ES-I3 (cell line): ENCODE measurements around the gene ZSCAN18.

ENCODE experiments used
- H3K36me3 ChIP-seq: 2 replicates; pipeline ENCODE4 v1.6.1; 2013; ENCODE audit warnings: mild to moderate bottlenecking, low read length, control low read depth, moderate library complexity; ENCODE audit not compliant: insufficient read depth
- H3K4me1 ChIP-seq: 2 replicates; pipeline ENCODE4 v1.6.1; 2013; ENCODE audit warnings: mild to moderate bottlenecking, control low read depth, low read length; ENCODE audit not compliant: insufficient read depth
- H3K9ac ChIP-seq: 2 replicates; pipeline ENCODE4 v1.6.1; 2013; ENCODE audit warnings: low read depth, mild to moderate bottlenecking, low read length, moderate library complexity
- H3K9me3 ChIP-seq: 2 replicates; pipeline ENCODE4 v1.6.1; 2013; ENCODE audit warnings: mild to moderate bottlenecking, low read length, moderate library complexity; ENCODE audit not compliant: control insufficient read depth, insufficient read depth

ZSCAN18 gene

DNA sequence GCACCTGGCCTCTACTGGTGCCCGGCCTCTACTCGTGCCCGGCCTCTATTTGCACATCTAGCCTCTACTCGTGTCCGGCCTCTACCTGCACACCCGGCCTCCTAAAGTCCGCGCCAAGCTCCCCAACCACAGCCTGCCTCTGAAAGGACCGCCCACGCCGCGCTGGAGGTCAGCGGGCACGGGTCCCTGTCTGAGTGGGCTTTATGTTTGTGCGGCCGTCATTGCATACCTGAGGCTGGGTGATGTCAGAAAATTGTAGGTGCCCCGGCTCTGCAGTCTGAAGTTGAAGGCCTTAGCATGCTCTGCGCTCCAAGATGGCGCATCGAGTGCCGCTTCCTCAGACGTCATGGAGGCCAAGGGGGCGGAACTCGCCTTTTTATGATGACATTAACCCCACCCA is 37.8 kb downstream of the ZSCAN18 start:
- Histone ChIP-seq H3K9me3 (peaks cover 5% of the 10 kb centered on the region; the same call in 1 of the 2 replicates), H3K9ac (no peak overlapping the region), H3K36me3 (no peaks in the 10 kb centered on the region; the same call in 1 of the 2 replicates), H3K4me1 (no peaks in the 10 kb centered on the region)

DNA sequence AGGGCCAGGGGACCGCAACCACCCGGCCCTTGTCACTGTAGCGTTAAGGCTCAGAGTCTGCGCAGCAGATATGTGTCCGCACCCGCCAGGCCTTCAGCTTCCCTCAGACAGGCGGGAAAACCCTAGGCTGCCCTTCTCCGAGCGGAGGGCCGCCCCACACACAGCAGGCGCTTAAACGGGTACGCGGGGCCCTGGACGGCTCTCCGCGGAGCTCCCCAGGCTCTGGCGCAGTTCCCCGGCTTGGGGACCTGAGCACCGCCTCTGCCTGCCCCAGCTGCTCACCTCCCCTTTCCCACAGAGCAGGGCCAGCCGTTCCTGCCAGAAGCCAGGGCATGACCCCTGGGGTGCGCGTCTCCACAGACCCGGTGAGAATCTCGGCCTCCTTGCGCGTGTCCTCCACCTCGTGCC is 38.4 kb downstream of the ZSCAN18 start:
- Histone ChIP-seq H3K9ac (peak overlapping the region; percentile 39), H3K36me3 (no peaks in the 10 kb centered on the region; the same call in 1 of the 2 replicates), H3K4me1 (no peaks in the 10 kb centered on the region), H3K9me3 (peaks cover 5% of the 10 kb centered on the region; the same call in 1 of the 2 replicates)

DNA sequence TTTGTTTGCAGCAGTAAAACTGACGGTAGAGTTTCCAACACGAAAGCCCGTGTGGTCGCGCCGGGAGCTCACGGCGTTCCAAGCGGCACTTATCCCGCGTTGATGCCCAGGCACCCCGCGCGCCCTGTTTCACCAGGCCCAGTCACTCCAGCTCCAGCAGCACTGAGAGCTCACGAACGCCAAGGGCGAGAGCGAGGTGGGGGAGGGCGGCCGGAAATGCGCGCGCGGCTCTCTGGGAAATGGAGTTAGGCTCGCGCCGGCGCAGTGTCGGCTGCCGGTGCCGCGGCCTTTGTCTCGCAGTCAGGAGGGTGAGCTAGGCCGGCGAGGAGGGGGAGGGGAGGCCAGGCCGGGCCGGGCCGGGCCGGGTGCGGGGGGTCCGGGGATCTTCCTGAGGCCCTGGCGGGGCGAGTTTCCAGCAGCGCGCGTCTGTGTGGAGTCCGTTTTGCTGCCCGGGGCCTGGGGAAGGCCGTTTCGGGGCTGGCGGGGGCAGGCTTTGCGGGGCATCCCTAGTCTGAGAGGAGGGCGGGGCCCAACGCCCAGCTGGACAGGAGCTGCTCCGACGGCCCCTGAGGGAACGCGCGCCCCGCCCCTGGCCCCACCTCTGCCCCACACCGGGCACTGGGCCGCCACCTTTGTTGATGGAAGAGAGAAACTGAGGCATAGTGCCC is 38.9 kb downstream of the ZSCAN18 start, which contains the start of gene ZNF135:
ZNF135 (plus strand) TSS at position 280 of the 668 bp plus-strand sequence. CDS start 721 bp downstream, outside the sequence.
- no peaks in the 10 kb centered on the region; the same call in 1 of the 2 replicates for H3K36me3 ChIP-seq
- peak within 1 kb of the TSS; percentile 39 for H3K9ac ChIP-seq
- H3K9me3 ChIP-seq: peaks cover 5% of the 10 kb centered on the region; the same call in 1 of the 2 replicates
- H3K4me1 ChIP-seq: no peaks in the 10 kb centered on the region

GRCh38 chr19:58058467-58058866 is 39.6 kb downstream of the ZSCAN18 start:
- Histone ChIP-seq H3K9me3 (peaks cover 5% of the 10 kb centered on the region; the same call in 1 of the 2 replicates), H3K36me3 (no peaks in the 10 kb centered on the region), H3K4me1 (no peaks in the 10 kb centered on the region), H3K9ac (peak overlapping the region; percentile 39)

DNA sequence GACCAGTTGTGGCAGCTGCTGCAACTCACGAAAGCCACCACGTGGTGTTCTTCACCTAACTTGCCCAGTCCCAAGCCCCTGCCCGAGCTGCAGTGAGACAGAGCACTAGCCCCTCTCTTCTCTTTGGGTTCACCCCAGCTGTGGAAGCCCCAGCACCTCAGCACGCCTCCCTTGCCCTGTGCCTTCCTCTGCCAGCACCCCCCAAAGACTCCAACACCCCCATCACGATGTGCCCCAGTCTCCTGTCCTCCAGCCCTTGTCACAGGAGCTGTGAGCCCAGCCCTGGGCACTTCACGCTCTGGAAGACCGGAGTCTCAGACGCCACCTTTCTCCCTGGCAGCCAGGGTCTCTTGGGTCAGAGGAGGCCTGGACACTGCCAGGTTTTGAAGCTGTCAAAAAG is 41.2 kb downstream of the ZSCAN18 start:
- H3K36me3 ChIP-seq: no peaks in the 10 kb centered on the region
- H3K9me3 ChIP-seq: no peaks in the 10 kb centered on the region; the same call in 1 of the 2 replicates

DNA sequence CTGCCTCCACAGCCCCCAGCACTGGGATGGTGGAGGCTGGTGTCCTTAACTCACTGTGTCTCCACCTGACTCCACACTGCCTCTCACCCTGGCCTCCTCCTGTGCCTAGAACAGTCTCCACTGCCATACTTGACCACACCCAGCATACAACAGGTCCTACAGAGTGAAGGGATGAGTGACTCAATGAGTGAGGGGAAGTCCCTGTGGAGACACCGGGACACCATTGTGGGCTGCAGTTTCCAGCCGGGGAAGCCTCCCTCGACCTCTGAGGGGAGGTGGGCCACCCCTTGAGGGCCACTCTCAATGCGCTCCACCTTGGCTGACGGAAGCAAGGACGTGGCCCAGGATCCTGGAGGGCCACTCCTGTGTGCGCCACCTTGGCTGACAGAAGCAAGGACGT is 41.8 kb downstream of the ZSCAN18 start:
- no peaks in the 10 kb centered on the region; the same call in 1 of the 2 replicates for H3K9me3 ChIP-seq
- H3K4me1 ChIP-seq: no peaks in the 10 kb centered on the region
- H3K36me3 ChIP-seq: no peaks in the 10 kb centered on the region
- no peak overlapping the region for H3K9ac ChIP-seq

More for the DNA sequence above, 41.2 kb downstream of the ZSCAN18 start:
- H3K9ac ChIP-seq: no peak overlapping the region
- no peaks in the 10 kb centered on the region for H3K4me1 ChIP-seq

- H3K4me1 ChIP-seq: no peaks in the 10 kb centered on the region
- no peaks in the 10 kb centered on the region for H3K36me3 ChIP-seq
- no peaks in the 10 kb centered on the region; the same call in 1 of the 2 replicates for H3K9me3 ChIP-seq
- H3K9ac ChIP-seq: no peak overlapping the region; the same call in 1 of the 2 replicates
Observed at GRCh38 chr19:58054901-58055874, 42.8 kb downstream of the ZSCAN18 start.

GRCh38 chr19:58053480-58054156 is 44.4 kb downstream of the ZSCAN18 start:
- H3K36me3 ChIP-seq: no peaks in the 10 kb centered on the region
- no peaks in the 10 kb centered on the region for H3K4me1 ChIP-seq
- H3K9ac ChIP-seq: no peak overlapping the region
- H3K9me3 ChIP-seq: peaks cover 4% of the 10 kb centered on the region; the same call in 1 of the 2 replicates

- peaks cover 4% of the 10 kb centered on the region; the same call in 1 of the 2 replicates for H3K9me3 ChIP-seq
- H3K9ac ChIP-seq: no peak overlapping the region
- no peaks in the 10 kb centered on the region for H3K4me1 ChIP-seq
- H3K36me3 ChIP-seq: no peaks in the 10 kb centered on the region
Observed at GRCh38 chr19:58052256-58052655, 45.8 kb downstream of the ZSCAN18 start.

DNA sequence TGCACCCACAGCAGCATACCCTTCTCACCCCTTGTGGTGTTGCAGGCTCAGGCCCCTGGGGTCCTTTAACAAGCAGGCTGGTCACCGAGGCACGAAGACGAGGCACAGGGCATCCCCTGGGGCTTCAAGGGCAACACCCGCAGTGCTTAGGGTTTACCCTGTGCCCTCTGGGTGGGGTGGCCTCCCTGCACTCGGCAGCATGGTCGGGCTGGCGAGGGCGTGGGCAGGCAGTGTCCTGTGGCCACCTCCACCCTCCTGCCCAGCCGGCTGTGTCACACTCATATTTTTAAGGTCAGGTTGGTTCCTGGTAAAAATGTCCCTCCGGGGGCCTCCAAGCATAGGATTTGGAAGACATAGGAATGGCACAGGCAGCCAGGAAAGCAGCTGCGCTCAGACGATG is 50.4 kb downstream of the ZSCAN18 start:
- H3K9ac ChIP-seq: no peak overlapping the region
- H3K4me1 ChIP-seq: no peaks in the 10 kb centered on the region
- H3K36me3 ChIP-seq: no peaks in the 10 kb centered on the region
- H3K9me3 ChIP-seq: peaks cover 4% of the 10 kb centered on the region; the same call in 1 of the 2 replicates

- no peak overlapping the region for H3K9ac ChIP-seq
- peaks cover 4% of the 10 kb centered on the region; the same call in 1 of the 2 replicates for H3K9me3 ChIP-seq
- H3K36me3 ChIP-seq: no peaks in the 10 kb centered on the region
- H3K4me1 ChIP-seq: no peaks in the 10 kb centered on the region
Observed at GRCh38 chr19:58046856-58047255, 51.2 kb downstream of the ZSCAN18 start.

DNA sequence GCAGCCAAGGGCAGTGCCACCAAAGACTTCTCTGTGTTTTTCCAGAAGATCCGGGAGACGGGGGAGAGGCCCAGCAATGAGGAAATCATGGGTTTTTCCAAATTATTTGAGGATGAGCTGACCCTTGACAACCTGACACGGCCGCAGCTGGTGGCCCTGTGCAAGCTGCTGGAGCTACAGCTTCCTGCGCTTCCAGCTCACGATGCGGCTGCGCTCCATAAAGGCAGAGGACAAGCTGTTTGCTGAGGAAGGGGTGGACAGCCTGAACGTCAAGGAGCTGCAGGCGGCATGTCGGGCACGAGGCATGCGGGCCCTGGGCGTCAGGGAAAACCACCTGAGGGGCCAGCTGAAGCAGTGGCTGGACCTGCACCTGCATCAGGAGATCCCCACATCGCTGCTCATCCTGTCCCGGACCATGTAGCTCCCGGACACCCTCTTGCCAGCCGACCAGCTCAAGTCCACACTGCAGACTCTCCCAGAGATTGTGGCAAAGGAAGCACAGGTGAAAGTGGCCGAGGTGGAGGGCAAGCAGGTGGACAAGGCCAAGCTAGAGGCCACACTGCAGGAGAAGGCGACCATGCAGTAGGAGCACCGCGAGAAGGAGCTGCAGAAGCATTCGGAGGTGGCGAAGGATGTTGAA is 52.5 kb downstream of the ZSCAN18 start:
- H3K36me3 ChIP-seq: no peaks in the 10 kb centered on the region
- 0 out of 2 replicates have a peak, but pooled peaks cover 4% of the 10 kb centered on the region for H3K9me3 ChIP-seq
- no peaks in the 10 kb centered on the region for H3K4me1 ChIP-seq
- H3K9ac ChIP-seq: no peak overlapping the region

DNA sequence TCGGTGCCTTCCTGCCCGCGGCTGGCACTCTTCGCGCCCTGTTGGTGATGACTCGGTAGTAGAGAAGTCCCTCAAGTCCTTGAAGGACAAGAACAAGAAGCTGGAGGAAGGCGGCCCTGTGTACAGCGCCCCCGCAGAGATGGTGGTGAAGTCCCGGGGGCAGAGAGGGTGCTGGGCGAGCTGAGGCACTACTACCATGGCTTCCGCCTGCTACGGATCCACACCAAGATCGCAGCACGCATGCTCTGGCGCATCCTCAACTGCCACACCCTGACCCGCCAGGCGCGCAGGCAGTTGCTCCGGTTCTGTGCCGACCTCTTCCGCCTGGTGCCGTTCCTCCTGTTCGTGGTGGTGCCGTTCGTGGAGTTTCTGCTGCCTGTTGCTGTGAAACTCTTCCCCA is 53.1 kb downstream of the ZSCAN18 start:
- H3K9me3 ChIP-seq: 0 out of 2 replicates have a peak, but pooled peaks cover 4% of the 10 kb centered on the region
- H3K4me1 ChIP-seq: no peaks in the 10 kb centered on the region
- H3K36me3 ChIP-seq: no peaks in the 10 kb centered on the region
- H3K9ac ChIP-seq: no peak overlapping the region
